OCI-LY3 (cell line): Measurements from ENCODE around the gene LRRTM3.

ENCODE experiments used
- H2AFZ ChIP-seq: fragments of 200-600, 300-600 bp; shearing (Covaris generic); 2 replicates; pipeline ENCODE4 v1.6.0; 2014; ENCODE audit warnings: antibody characterized with exemption, low read depth, low read length
- H3K27ac ChIP-seq: fragments of 200-600, 300-600 bp; sonication (generic); 2 replicates; pipeline ENCODE4 v1.5.1; 2014; ENCODE audit warnings: mild to moderate bottlenecking, low read length, moderate library complexity, mixed read lengths
- H3K27me3 ChIP-seq: fragments of 200-600, 300-600 bp; sonication (generic); 2 replicates; pipeline ENCODE4 v1.6.1; 2014; ENCODE audit warnings: low read depth, low read length, mixed read lengths
- H3K36me3 ChIP-seq: fragments of 200-600, 300-600 bp; sonication (generic); replicated peaks from 2 replicates; pipeline ENCODE3; 2014; ENCODE audit warnings: low read depth, low read length, mixed read lengths
- H3K4me1 ChIP-seq: fragments of 300-600, 200-600 bp; sonication (generic); 2 replicates; pipeline ENCODE4 v1.6.1; 2014; ENCODE audit warnings: low read length, mixed read lengths
- H3K4me2 ChIP-seq: fragments of 200-600, 300-600 bp; sonication (generic); 2 replicates; pipeline ENCODE4 v1.6.1; 2014; ENCODE audit warnings: low read length, mixed read lengths
- H3K4me3 ChIP-seq: fragments of 300-600, 200-600 bp; sonication (generic); 2 replicates; pipeline ENCODE4 v1.5.1; 2014; ENCODE audit warnings: antibody characterized with exemption, mild to moderate bottlenecking, low read length, moderate library complexity
- H3K79me2 ChIP-seq: fragments of 300-600, 200-600 bp; shearing (Covaris generic); 2 replicates; pipeline ENCODE4 v1.6.1; 2014; ENCODE audit warnings: mild to moderate bottlenecking, low read length, mixed read lengths
- H3K9ac ChIP-seq: fragments of 300-600, 200-600 bp; shearing (Covaris generic); 2 replicates; pipeline ENCODE4 v1.6.0; 2014; ENCODE audit warnings: mild to moderate bottlenecking, low read length, moderate library complexity
- H3K9me3 ChIP-seq: fragments of 200-600, 300-600 bp; shearing (Covaris generic); 2 replicates; pipeline ENCODE4 v1.6.1; 2014; ENCODE audit warnings: low read length, mixed read lengths; ENCODE audit not compliant: insufficient read depth
- H4K20me1 ChIP-seq: fragments of 200-600, 300-600 bp; sonication (generic); 2 replicates; pipeline ENCODE4 v1.6.1; 2016; ENCODE audit warnings: low read length, mixed read lengths; ENCODE audit not compliant: insufficient read depth
- CTCF ChIP-seq: fragments of 200-600, 300-600 bp; sonication (generic); IDR thresholded peaks from 2 replicates; pipeline ENCODE4 v1.5.1; 2014; ENCODE audit warnings: antibody characterized with exemption, low read length, low read depth
- EZH2phosphoT487 ChIP-seq: fragments of 200-600 bp; shearing (Covaris generic); IDR thresholded peaks from 2 replicates; pipeline ENCODE4 v1.6.1; 2018; ENCODE audit warnings: antibody characterized with exemption, mixed run types, low read depth

Gene LRRTM3

GRCh38 chr10:67079126-67079525 lies 153.3 kb downstream of the LRRTM3 start:
- no peak overlapping the region for H3K27ac ChIP-seq

GRCh38 chr10:67086327-67087134 lies 160.7 kb downstream of the LRRTM3 start:
- no peaks in the 10 kb centered on the region for H4K20me1 ChIP-seq
- no peaks in the 10 kb centered on the region for H3K27me3 ChIP-seq
- no peak overlapping the region for H2AFZ ChIP-seq
- H3K4me1 ChIP-seq: no peaks in the 10 kb centered on the region
- no peaks in the 10 kb centered on the region for H3K9me3 ChIP-seq
- H3K4me3 ChIP-seq: no peak overlapping the region
- TF ChIP-seq EZH2phosphoT487 (no peak), CTCF (no peak)
- no peaks in the 10 kb centered on the region for H3K79me2 ChIP-seq
- no peaks in the 10 kb centered on the region for H3K36me3 ChIP-seq
- no peak overlapping the region for H3K27ac ChIP-seq
- H3K4me2 ChIP-seq: no peak overlapping the region
- H3K9ac ChIP-seq: no peak overlapping the region

More at GRCh38 chr10:67079126-67079525, 153.3 kb downstream of the LRRTM3 start:
- Histone ChIP-seq H3K4me3 (no peak overlapping the region), H3K36me3 (no peaks in the 10 kb centered on the region), H3K9me3 (no peaks in the 10 kb centered on the region), H3K4me2 (no peak overlapping the region), H3K27me3 (no peaks in the 10 kb centered on the region), H4K20me1 (no peaks in the 10 kb centered on the region), H3K9ac (no peak overlapping the region), H2AFZ (no peak overlapping the region), H3K4me1 (no peaks in the 10 kb centered on the region), H3K79me2 (no peaks in the 10 kb centered on the region)
- TF ChIP-seq EZH2phosphoT487: no peak
- TF ChIP-seq CTCF: no peak

- Histone ChIP-seq H3K36me3 (no peaks in the 10 kb centered on the region), H3K4me3 (no peak overlapping the region), H3K4me1 (no peaks in the 10 kb centered on the region), H2AFZ (no peak overlapping the region), H3K27ac (no peak overlapping the region), H3K9me3 (no peaks in the 10 kb centered on the region), H3K4me2 (no peak overlapping the region), H3K27me3 (no peaks in the 10 kb centered on the region), H3K9ac (no peak overlapping the region), H4K20me1 (no peaks in the 10 kb centered on the region), H3K79me2 (no peaks in the 10 kb centered on the region)
- TF ChIP-seq EZH2phosphoT487: no peak
- no peak for TF ChIP-seq CTCF
Observed at GRCh38 chr10:67087135-67087425, 161.2 kb downstream of the LRRTM3 start.

GRCh38 chr10:67088036-67088435 lies 162.2 kb downstream of the LRRTM3 start:
- no peaks in the 10 kb centered on the region for H3K9me3 ChIP-seq
- no peaks in the 10 kb centered on the region for H4K20me1 ChIP-seq
- no peaks in the 10 kb centered on the region for H3K27me3 ChIP-seq
- no peak overlapping the region for H2AFZ ChIP-seq
- no peak overlapping the region for H3K27ac ChIP-seq
- no peak overlapping the region for H3K4me3 ChIP-seq
- no peak for TF ChIP-seq EZH2phosphoT487
- TF ChIP-seq CTCF: no peak
- H3K4me1 ChIP-seq: no peaks in the 10 kb centered on the region
- H3K79me2 ChIP-seq: no peaks in the 10 kb centered on the region
- no peak overlapping the region for H3K4me2 ChIP-seq
- H3K36me3 ChIP-seq: no peaks in the 10 kb centered on the region
- no peak overlapping the region for H3K9ac ChIP-seq
